ENCODE results near the gene MAPK11. TPM values are rescaled to one million over a fixed set of nuclear protein-coding genes. Genes with fewer than 3 reads are reported as not detected.

MAPK11 gene
- 5.9 and 7.6 TPM in 2 replicates for total RNA-seq
- polyA plus RNA-seq, result 2.6 and 4.1 TPM in 2 replicates
- polyA plus RNA-seq (2012), result 5.4 and 10.7 TPM in 2 replicates
- 17.1 and 18.7 TPM in 2 replicates for polyA minus RNA-seq (ENCODE audit: low replicate concordance)

DNA sequence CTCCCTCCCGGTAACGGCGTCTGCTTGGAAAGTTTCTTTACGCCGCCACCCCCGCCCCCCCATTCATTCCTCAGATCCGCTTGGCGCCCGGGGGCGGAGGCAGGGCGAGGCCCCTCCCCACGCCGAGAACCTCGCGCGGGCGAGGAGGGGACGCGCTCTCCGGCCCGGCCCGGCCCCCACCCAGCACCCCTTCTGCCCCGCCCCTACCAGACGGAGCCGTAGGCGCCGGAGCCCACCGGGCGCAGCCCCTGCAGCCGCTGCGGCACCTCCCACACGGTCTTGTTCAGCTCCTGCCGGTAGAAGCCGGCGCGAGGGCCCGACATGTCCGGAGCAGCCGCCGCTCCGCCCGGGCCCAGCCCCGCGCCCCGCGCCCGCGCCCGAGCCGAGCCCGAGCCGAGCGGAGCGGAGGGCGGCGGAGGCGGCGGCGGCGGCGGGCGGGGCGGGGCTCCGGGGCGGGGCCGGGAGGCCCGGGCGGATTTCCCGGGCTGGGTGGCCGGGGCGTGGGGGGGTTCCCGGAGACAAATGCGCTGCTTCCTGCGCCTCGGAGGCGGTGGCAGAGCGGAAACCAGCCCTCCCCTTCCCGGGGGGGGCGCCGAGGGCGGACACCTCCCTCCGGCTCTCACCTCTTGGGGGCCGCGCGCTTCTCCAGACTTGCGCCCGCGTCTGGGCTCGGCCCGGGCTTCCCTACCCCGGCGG lies at the start of gene MAPK11:
MAPK11 (minus strand) TSS at position 411 of the 696 bp plus-strand sequence; CDS start at position 323, 88 bp downstream.
- peaks cover 5% of the 10 kb centered on the region for H3K36me3 ChIP-seq (ENCODE audit: control insufficient read depth, insufficient read depth, low read length)
- H2AFZ ChIP-seq (ENCODE audit: low read length), result no peak within 1 kb of the TSS
- DNase-seq (ENCODE audit: low read depth in 2 of 2), result peak in 1 of 2 donors; percentile 67
- peaks cover 10% of the 10 kb centered on the region for H3K4me1 ChIP-seq (ENCODE audit: control insufficient read depth, extremely low read depth, insufficient read depth, low read length)
- H3K4me2 ChIP-seq (ENCODE audit: extremely low read depth, insufficient read depth, low read length), result peak within 1 kb of the TSS; percentile 90
- H3K27me3 ChIP-seq (ENCODE audit: control insufficient read depth, insufficient read depth, low read length), result no peaks in the 10 kb centered on the region
- H3K4me3 ChIP-seq (replicated peaks in 1 of 4; ENCODE audit: control extremely low read depth in 1 of 4, insufficient read depth in 1 of 4, low read depth in 3 of 4, low read length in 4 of 4), result peak within 1 kb of the TSS; percentile 33 to 66 (median 46)
- no peaks in the 10 kb centered on the region for H3K9me3 ChIP-seq (ENCODE audit: control insufficient read depth, insufficient read depth, low read depth, low read length)
- TF ChIP-seq EZH2 (IDR thresholded peaks at IDR 0.05; ENCODE audit: low read length, missing control alignments) (no peak), CTCF (conservative IDR thresholded peaks at IDR 0.05 in 1 of 2, IDR thresholded peaks at IDR 0.05 in 1 of 2; ENCODE audit: low read depth in 1 of 2, low read length in 2 of 2) (no peak)
- peak within 1 kb of the TSS; percentile 13 for H3K9ac ChIP-seq (ENCODE audit: insufficient read depth, low read length)
- H4K20me1 ChIP-seq (ENCODE audit: control insufficient read depth, extremely low read depth, insufficient read depth, low read length), result no peaks in the 10 kb centered on the region
- no peak within 1 kb of the TSS for H3K27ac ChIP-seq (ENCODE audit: insufficient read depth, low read length)
- H3K79me2 ChIP-seq (ENCODE audit: control insufficient read depth, insufficient read depth, low read length), result no peaks in the 10 kb centered on the region

GRCh38 chr22:50319503-50319951 lies 49.3 kb upstream of the MAPK11 start:
- no peaks in the 10 kb centered on the region for H3K36me3 ChIP-seq (ENCODE audit: control insufficient read depth, insufficient read depth, low read length)
- no peak overlapping the region for H2AFZ ChIP-seq (ENCODE audit: low read length)
- no peaks in the 10 kb centered on the region for H3K4me1 ChIP-seq (ENCODE audit: control insufficient read depth, extremely low read depth, insufficient read depth, low read length)
- H3K9ac ChIP-seq (ENCODE audit: insufficient read depth, low read length), result no peak overlapping the region
- no peaks in the 10 kb centered on the region for H3K27me3 ChIP-seq (ENCODE audit: control insufficient read depth, insufficient read depth, low read length)
- no peaks in the 10 kb centered on the region for H3K79me2 ChIP-seq (ENCODE audit: control insufficient read depth, insufficient read depth, low read length)
- no peak overlapping the region for H3K4me3 ChIP-seq (replicated peaks in 1 of 4; ENCODE audit: control extremely low read depth in 1 of 4, insufficient read depth in 1 of 4, low read depth in 3 of 4, low read length in 4 of 4)
- no peak for TF ChIP-seq EZH2 (IDR thresholded peaks at IDR 0.05; ENCODE audit: low read length, missing control alignments)
- no peak for TF ChIP-seq CTCF (conservative IDR thresholded peaks at IDR 0.05 in 1 of 2, IDR thresholded peaks at IDR 0.05 in 1 of 2; ENCODE audit: low read depth in 1 of 2, low read length in 2 of 2)
- no peaks in the 10 kb centered on the region for H3K9me3 ChIP-seq (ENCODE audit: control insufficient read depth, insufficient read depth, low read depth, low read length)
- H3K4me2 ChIP-seq (ENCODE audit: extremely low read depth, insufficient read depth, low read length), result no peak overlapping the region
- no peaks in the 10 kb centered on the region for H4K20me1 ChIP-seq (ENCODE audit: control insufficient read depth, extremely low read depth, insufficient read depth, low read length)
- no peak for DNase-seq (ENCODE audit: low read depth in 2 of 2)
- H3K27ac ChIP-seq (ENCODE audit: insufficient read depth, low read length), result no peak overlapping the region

GRCh38 chr22:50318698-50319411 lies 48.7 kb upstream of the MAPK11 start:
- Histone ChIP-seq H3K79me2 (ENCODE audit: control insufficient read depth, insufficient read depth, low read length) (no peaks in the 10 kb centered on the region), H3K4me1 (ENCODE audit: control insufficient read depth, extremely low read depth, insufficient read depth, low read length) (no peaks in the 10 kb centered on the region), H4K20me1 (ENCODE audit: control insufficient read depth, extremely low read depth, insufficient read depth, low read length) (no peaks in the 10 kb centered on the region), H3K4me2 (ENCODE audit: extremely low read depth, insufficient read depth, low read length) (no peak overlapping the region), H3K27me3 (ENCODE audit: control insufficient read depth, insufficient read depth, low read length) (no peaks in the 10 kb centered on the region), H3K4me3 (replicated peaks in 1 of 4; ENCODE audit: control extremely low read depth in 1 of 4, insufficient read depth in 1 of 4, low read depth in 3 of 4, low read length in 4 of 4) (no peak overlapping the region), H3K27ac (ENCODE audit: insufficient read depth, low read length) (no peak overlapping the region), H3K36me3 (ENCODE audit: control insufficient read depth, insufficient read depth, low read length) (no peaks in the 10 kb centered on the region), H2AFZ (ENCODE audit: low read length) (no peak overlapping the region), H3K9ac (ENCODE audit: insufficient read depth, low read length) (no peak overlapping the region), H3K9me3 (ENCODE audit: control insufficient read depth, insufficient read depth, low read depth, low read length) (no peaks in the 10 kb centered on the region)
- no peak for DNase-seq (ENCODE audit: low read depth in 2 of 2)
- TF ChIP-seq CTCF (conservative IDR thresholded peaks at IDR 0.05 in 1 of 2, IDR thresholded peaks at IDR 0.05 in 1 of 2; ENCODE audit: low read depth in 1 of 2, low read length in 2 of 2) (no peak), EZH2 (IDR thresholded peaks at IDR 0.05; ENCODE audit: low read length, missing control alignments) (no peak)

Data from fibroblast of lung (primary cell).